Measurements from ENCODE around the gene THRA. TPM values are rescaled to one million over a fixed set of nuclear protein-coding genes. Genes with fewer than 3 reads are reported as not detected.

The THRA gene
- total RNA-seq, 1 experiment from 2014 or later, result 14.5 TPM

DNA sequence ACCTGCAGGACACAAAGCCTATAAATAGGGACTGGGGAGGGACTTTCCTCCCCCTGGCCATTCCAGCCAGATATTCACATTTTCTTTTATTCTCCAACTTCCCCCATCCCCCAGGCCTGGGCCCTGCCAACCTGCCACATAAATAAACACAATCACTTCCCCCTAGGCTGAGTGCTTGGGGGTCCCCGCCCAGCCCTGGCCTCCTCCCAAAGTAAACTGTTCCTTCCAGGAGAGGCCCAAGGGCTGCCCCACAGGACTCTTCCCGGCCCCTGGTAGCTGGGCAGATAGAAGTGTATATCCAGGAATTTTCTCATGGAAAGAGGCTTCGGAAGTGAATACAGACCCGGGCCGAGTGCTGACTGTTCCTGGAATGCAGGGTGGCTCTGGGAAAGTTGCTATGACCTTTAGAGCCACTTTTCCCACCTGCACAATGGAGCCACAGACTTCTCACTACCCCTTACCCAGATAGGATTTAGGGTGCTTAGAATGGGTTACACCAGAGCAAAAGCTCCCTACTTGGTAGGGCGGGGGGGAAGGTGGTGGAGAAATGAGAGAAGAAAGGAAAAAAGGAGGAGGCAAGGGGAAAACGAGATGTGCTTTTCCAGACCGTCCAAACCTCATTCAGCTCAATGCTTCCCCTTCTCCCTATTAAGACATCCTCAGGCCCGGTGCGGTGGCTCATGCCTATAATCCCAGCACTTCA is 39.0 kb upstream of the THRA start:
- no peaks in the 10 kb centered on the region for H3K9me3 ChIP-seq (ENCODE audit: low read depth, low read length, poor library complexity, severe bottlenecking)
- POLR2A ChIA-PET (ENCODE audit: low non-redundant PET), result no interaction called here
- BruUV-seq (replicated peaks), result no TSS peak
- H3K36me3 ChIP-seq (ENCODE audit: insufficient read depth, low read length, poor library complexity, severe bottlenecking), result no peaks in the 10 kb centered on the region
- DNase-seq (ENCODE audit: low spot score), result no peak
- H3K27ac ChIP-seq (ENCODE audit: low read depth, low read length, poor library complexity, severe bottlenecking), result no peak overlapping the region
- CTCF ChIA-PET, result no interaction called here
- no peaks in the 10 kb centered on the region for H3K27me3 ChIP-seq (replicated peaks; ENCODE audit: insufficient read depth, low read depth, low read length, poor library complexity)
- no peak overlapping the region for H3K4me3 ChIP-seq (ENCODE audit: low read depth, low read length, poor library complexity, severe bottlenecking)
- TF ChIP-seq EZH2 (IDR thresholded peaks at IDR 0.05; ENCODE audit: borderline replicate concordance, low read depth, low read length, poor library complexity, severe bottlenecking), result no peak
- TF ChIP-seq, protein P1, sequence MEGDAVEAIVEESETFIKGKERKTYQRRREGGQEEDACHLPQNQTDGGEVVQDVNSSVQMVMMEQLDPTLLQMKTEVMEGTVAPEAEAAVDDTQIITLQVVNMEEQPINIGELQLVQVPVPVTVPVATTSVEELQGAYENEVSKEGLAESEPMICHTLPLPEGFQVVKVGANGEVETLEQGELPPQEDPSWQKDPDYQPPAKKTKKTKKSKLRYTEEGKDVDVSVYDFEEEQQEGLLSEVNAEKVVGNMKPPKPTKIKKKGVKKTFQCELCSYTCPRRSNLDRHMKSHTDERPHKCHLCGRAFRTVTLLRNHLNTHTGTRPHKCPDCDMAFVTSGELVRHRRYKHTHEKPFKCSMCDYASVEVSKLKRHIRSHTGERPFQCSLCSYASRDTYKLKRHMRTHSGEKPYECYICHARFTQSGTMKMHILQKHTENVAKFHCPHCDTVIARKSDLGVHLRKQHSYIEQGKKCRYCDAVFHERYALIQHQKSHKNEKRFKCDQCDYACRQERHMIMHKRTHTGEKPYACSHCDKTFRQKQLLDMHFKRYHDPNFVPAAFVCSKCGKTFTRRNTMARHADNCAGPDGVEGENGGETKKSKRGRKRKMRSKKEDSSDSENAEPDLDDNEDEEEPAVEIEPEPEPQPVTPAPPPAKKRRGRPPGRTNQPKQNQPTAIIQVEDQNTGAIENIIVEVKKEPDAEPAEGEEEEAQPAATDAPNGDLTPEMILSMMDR (conservative IDR thresholded peaks at IDR 0.05; ENCODE audit: low read depth, low read length), result no peak
- H3K4me1 ChIP-seq (ENCODE audit: insufficient read depth, low read length, poor library complexity, severe bottlenecking), result no peaks in the 10 kb centered on the region
- intact Hi-C loops (cut with micrococcal nuclease; ENCODE audit: unreplicated experiment), result no loop called here

DNA sequence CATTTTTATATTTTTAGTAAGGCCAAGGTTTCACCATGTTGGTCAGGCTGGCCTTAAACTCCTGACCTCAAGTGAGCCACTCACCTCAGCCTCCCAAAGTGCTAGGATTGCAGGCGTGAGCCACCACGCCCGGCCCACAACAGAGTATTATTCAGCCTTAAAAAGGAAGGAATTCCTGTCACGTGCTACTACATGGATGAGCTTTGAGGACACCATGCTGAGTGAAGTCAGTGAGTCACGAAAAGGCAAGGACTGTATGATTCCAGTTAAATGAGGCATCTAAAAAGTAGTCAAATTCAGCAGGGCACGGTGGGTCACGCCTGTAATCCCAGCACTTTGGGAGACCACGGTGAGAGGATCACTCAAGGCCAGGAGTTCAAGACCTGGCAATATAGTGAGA is 37.9 kb upstream of the THRA start:
- no peaks in the 10 kb centered on the region for H3K9me3 ChIP-seq (ENCODE audit: low read depth, low read length, poor library complexity, severe bottlenecking)
- no peaks in the 10 kb centered on the region for H3K4me1 ChIP-seq (ENCODE audit: insufficient read depth, low read length, poor library complexity, severe bottlenecking)
- H3K4me3 ChIP-seq (ENCODE audit: low read depth, low read length, poor library complexity, severe bottlenecking), result no peak overlapping the region
- no peaks in the 10 kb centered on the region for H3K27me3 ChIP-seq (replicated peaks; ENCODE audit: insufficient read depth, low read depth, low read length, poor library complexity)
- ChIA-PET POLR2A (ENCODE audit: low non-redundant PET) (no interaction called here), CTCF (no interaction called here)
- H3K36me3 ChIP-seq (ENCODE audit: insufficient read depth, low read length, poor library complexity, severe bottlenecking), result no peaks in the 10 kb centered on the region
- no peak overlapping the region for H3K27ac ChIP-seq (ENCODE audit: low read depth, low read length, poor library complexity, severe bottlenecking)
- no peak for DNase-seq (ENCODE audit: low spot score)
- intact Hi-C loops (cut with micrococcal nuclease; ENCODE audit: unreplicated experiment), result no loop called here
- TF ChIP-seq EZH2 (IDR thresholded peaks at IDR 0.05; ENCODE audit: borderline replicate concordance, low read depth, low read length, poor library complexity, severe bottlenecking), result no peak
- TF ChIP-seq, protein P1 (conservative IDR thresholded peaks at IDR 0.05; ENCODE audit: low read depth, low read length), result no peak
- BruUV-seq (replicated peaks), result no TSS peak

DNA sequence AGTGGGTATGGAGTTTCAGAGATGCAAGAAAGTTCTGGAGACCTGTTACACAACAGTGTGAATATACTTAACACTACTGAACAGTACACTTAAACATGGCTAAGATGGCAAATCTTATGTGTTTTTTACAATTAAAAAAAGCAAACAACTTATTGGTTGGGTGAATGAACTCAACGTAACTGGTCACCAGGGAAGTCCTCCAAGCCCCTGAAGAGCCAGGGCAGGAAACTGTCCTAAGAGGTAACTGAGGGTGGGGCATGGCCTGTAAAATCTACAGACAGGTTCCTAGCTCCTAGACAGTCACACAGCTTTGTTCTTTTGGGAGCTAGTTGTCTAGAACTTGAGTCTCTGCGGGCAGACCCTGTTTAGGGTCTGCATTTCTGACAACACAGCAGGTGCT is 37.2 kb upstream of the THRA start:
- no peak for DNase-seq (ENCODE audit: low spot score)
- H3K4me3 ChIP-seq (ENCODE audit: low read depth, low read length, poor library complexity, severe bottlenecking), result no peak overlapping the region
- BruUV-seq (replicated peaks), result no TSS peak
- ChIA-PET POLR2A (ENCODE audit: low non-redundant PET) (no interaction called here), CTCF (no interaction called here)
- H3K27me3 ChIP-seq (replicated peaks; ENCODE audit: insufficient read depth, low read depth, low read length, poor library complexity), result no peaks in the 10 kb centered on the region
- intact Hi-C loops (cut with micrococcal nuclease; ENCODE audit: unreplicated experiment), result no loop called here
- H3K4me1 ChIP-seq (ENCODE audit: insufficient read depth, low read length, poor library complexity, severe bottlenecking), result no peaks in the 10 kb centered on the region
- TF ChIP-seq, protein P1 (conservative IDR thresholded peaks at IDR 0.05; ENCODE audit: low read depth, low read length), result no peak
- no peak for TF ChIP-seq EZH2 (IDR thresholded peaks at IDR 0.05; ENCODE audit: borderline replicate concordance, low read depth, low read length, poor library complexity, severe bottlenecking)
- H3K9me3 ChIP-seq (ENCODE audit: low read depth, low read length, poor library complexity, severe bottlenecking), result no peaks in the 10 kb centered on the region
- H3K27ac ChIP-seq (ENCODE audit: low read depth, low read length, poor library complexity, severe bottlenecking), result no peak overlapping the region
- H3K36me3 ChIP-seq (ENCODE audit: insufficient read depth, low read length, poor library complexity, severe bottlenecking), result no peaks in the 10 kb centered on the region
